A673 (cell line): Measurements from ENCODE around the gene MTREX. TPM values are rescaled to one million over a fixed set of nuclear protein-coding genes. Genes with fewer than 3 reads are reported as not detected.

Experiments used
- BruUV-seq: library from RNA; stranded (reverse); fragments of 400-500 nt; replicated peaks from 2 replicates; lab custom pipeline; 2021; lab: Mats Ljungman, UMichigan
- CTCF ChIA-PET: fragments of 300-600 bp; sonication (Branson Sonifier 250); formaldehyde crosslinking; loops from one replicate; lab custom pipeline; 2022; ENCODE audit warnings: antibody characterized with exemption; lab: Charles Lee
- POLR2A ChIA-PET: fragments of 300-600 bp; sonication (Branson Sonifier 250); formaldehyde crosslinking; loops from one replicate; lab custom pipeline; 2022; ENCODE audit warnings: antibody characterized with exemption; ENCODE audit not compliant: low non-redundant PET; lab: Charles Lee
- DNase-seq: peaks from one replicate; pipeline ENCODE4 v3.0.0-alpha.2; 2015; ENCODE audit warnings: low spot score
- H3K27ac ChIP-seq: fragments of 200-600 bp; sonication (generic); 2 replicates; pipeline ENCODE4 v1.5.1; 2016; ENCODE audit warnings: mixed run types, low read depth, mild to moderate bottlenecking, mixed read lengths, antibody characterized with exemption, low read length; ENCODE audit not compliant: poor library complexity, severe bottlenecking
- H3K27me3 ChIP-seq: fragments of 200-600 bp; sonication (generic); replicated peaks from 2 replicates; pipeline ENCODE4 v1.6.1; 2017; ENCODE audit warnings: mixed run types, low read depth, mild to moderate bottlenecking, mixed read lengths, antibody characterized with exemption, low read length; ENCODE audit not compliant: insufficient read depth, poor library complexity
- H3K36me3 ChIP-seq: fragments of 200-600 bp; sonication (generic); 2 replicates; pipeline ENCODE4 v1.6.1; 2016; ENCODE audit warnings: mixed run types, mild to moderate bottlenecking, mixed read lengths, antibody characterized with exemption, low read length; ENCODE audit not compliant: insufficient read depth, poor library complexity, severe bottlenecking
- H3K4me1 ChIP-seq: fragments of 200-600 bp; sonication (generic); 2 replicates; pipeline ENCODE4 v1.6.1; 2017; ENCODE audit warnings: mixed run types, mild to moderate bottlenecking, mixed read lengths, antibody characterized with exemption, low read length; ENCODE audit not compliant: insufficient read depth, poor library complexity, severe bottlenecking
- H3K4me3 ChIP-seq: fragments of 200-600 bp; sonication (generic); 2 replicates; pipeline ENCODE4 v1.5.1; 2016; ENCODE audit warnings: low read depth, mixed run types, mild to moderate bottlenecking, mixed read lengths, low read length; ENCODE audit not compliant: poor library complexity, severe bottlenecking
- H3K9me3 ChIP-seq: fragments of 200-600 bp; sonication (generic); 2 replicates; pipeline ENCODE4 v1.6.1; 2016; ENCODE audit warnings: mixed run types, low read depth, mild to moderate bottlenecking, mixed read lengths, antibody characterized with exemption, low read length; ENCODE audit not compliant: poor library complexity, severe bottlenecking
- EZH2 ChIP-seq: fragments of 200-600 bp; sonication (generic); IDR thresholded peaks from 2 replicates; pipeline ENCODE4 v1.6.1; 2017; ENCODE audit warnings: borderline replicate concordance, low read depth, mild to moderate bottlenecking, mixed read lengths, antibody characterized with exemption, low read length; ENCODE audit not compliant: poor library complexity, severe bottlenecking
- intact Hi-C: fragments of 100-400 bp; cut with micrococcal nuclease; formaldehyde crosslinking; loops from one replicate; pipeline ENCODE4 v1.10.0; 2022; ENCODE audit not compliant: unreplicated experiment
- total RNA-seq: library from RNA; stranded (reverse); gene quantifications from 2 replicates; pipeline ENCODE4 v1.2.3, GENCODE V29; 2021
- TF ChIP-seq, protein P1 (sequence below): fragments of 300-800, 200-600 bp; sonication (generic); conservative IDR thresholded peaks from 2 replicates; pipeline ENCODE4 v1.5.1; 2017; ENCODE audit warnings: low read depth, mild to moderate bottlenecking, antibody characterized with exemption, low read length, moderate library complexity, mixed read lengths

MTREX gene
- total RNA-seq, 1 experiment from 2014 or later, result 135 TPM

DNA sequence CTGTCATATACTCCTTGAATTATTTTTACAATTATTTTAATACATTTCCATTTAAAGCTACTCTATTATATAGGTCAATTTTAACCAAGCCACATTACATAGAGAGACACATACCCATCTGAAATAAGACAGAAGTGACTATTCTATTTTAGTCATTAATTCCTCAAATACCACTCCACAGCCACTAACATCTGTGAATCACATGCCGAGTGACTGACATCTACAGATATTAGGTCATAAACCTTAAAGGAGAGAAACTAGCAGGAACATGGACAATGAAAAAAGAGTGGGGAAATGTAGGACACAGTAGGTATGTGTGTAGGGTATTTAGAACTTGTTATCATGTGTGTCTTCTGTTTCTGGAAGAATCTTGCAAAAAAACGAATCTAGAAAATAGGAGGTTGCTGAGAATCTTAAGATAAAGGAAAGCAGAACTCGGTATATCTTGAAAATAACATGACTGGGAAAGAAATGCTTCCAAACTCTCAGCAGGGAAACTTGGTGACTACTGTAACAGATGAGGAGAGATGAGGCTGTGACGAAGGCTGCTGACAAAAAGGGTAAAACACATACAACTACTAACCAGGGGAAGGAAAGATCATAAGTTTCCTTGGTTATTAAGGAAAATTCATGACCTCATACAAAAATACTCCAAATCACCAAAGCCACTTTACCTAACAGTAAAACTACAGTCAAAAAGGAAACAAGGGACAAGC lies 142.4 kb downstream of the MTREX start:
- TF ChIP-seq, protein P1, sequence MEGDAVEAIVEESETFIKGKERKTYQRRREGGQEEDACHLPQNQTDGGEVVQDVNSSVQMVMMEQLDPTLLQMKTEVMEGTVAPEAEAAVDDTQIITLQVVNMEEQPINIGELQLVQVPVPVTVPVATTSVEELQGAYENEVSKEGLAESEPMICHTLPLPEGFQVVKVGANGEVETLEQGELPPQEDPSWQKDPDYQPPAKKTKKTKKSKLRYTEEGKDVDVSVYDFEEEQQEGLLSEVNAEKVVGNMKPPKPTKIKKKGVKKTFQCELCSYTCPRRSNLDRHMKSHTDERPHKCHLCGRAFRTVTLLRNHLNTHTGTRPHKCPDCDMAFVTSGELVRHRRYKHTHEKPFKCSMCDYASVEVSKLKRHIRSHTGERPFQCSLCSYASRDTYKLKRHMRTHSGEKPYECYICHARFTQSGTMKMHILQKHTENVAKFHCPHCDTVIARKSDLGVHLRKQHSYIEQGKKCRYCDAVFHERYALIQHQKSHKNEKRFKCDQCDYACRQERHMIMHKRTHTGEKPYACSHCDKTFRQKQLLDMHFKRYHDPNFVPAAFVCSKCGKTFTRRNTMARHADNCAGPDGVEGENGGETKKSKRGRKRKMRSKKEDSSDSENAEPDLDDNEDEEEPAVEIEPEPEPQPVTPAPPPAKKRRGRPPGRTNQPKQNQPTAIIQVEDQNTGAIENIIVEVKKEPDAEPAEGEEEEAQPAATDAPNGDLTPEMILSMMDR, result no peak
- no peak for TF ChIP-seq EZH2
- Histone ChIP-seq H3K4me3 (no peak overlapping the region), H3K36me3 (no peaks in the 10 kb centered on the region), H3K27me3 (no peaks in the 10 kb centered on the region), H3K27ac (no peak overlapping the region), H3K9me3 (no peaks in the 10 kb centered on the region), H3K4me1 (no peaks in the 10 kb centered on the region)
- ChIA-PET CTCF (no interaction called here), POLR2A (no interaction called here)
- BruUV-seq, result no TSS peak
- DNase-seq, result no peak
- intact Hi-C loops, result no loop called here

GRCh38 chr5:55451976-55452375 lies 144.2 kb downstream of the MTREX start:
- ChIA-PET POLR2A (no interaction called here), CTCF (no interaction called here)
- no peak for TF ChIP-seq EZH2
- TF ChIP-seq, protein P1, result no peak

GRCh38 chr5:55453211-55453610 lies 145.4 kb downstream of the MTREX start:
- intact Hi-C loops, result no loop called here
- no peaks in the 10 kb centered on the region for H3K36me3 ChIP-seq
- H3K27ac ChIP-seq, result no peak overlapping the region
- H3K27me3 ChIP-seq, result no peaks in the 10 kb centered on the region
- H3K4me3 ChIP-seq, result no peak overlapping the region
- POLR2A ChIA-PET, result no interaction called here
- no TSS peak for BruUV-seq
- H3K9me3 ChIP-seq, result no peaks in the 10 kb centered on the region
- DNase-seq, result no peak
- TF ChIP-seq, protein P1, result no peak
- no peak for TF ChIP-seq EZH2
- CTCF ChIA-PET, result no interaction called here
- H3K4me1 ChIP-seq, result no peaks in the 10 kb centered on the region

More at GRCh38 chr5:55451976-55452375, 144.2 kb downstream of the MTREX start:
- Histone ChIP-seq H3K36me3 (no peaks in the 10 kb centered on the region), H3K4me1 (no peaks in the 10 kb centered on the region), H3K4me3 (no peak overlapping the region), H3K27ac (no peak overlapping the region), H3K27me3 (no peaks in the 10 kb centered on the region), H3K9me3 (no peaks in the 10 kb centered on the region)
- no TSS peak for BruUV-seq
- DNase-seq, result no peak
- intact Hi-C loops, result no loop called here
